LNCAP (cell line): ENCODE results near the gene ABHD12.

Experiments
- CTCF ChIP-seq: fragments of 450-650 bp; IDR thresholded peaks from 2 replicates; pipeline ENCODE4 v1.5.1; 2017; ENCODE audit warnings: mild to moderate bottlenecking

Gene ABHD12

GRCh38 chr20:25270829-25271251, 119.8 kb downstream of the ABHD12 start:
- no peak for TF ChIP-seq CTCF

GRCh38 chr20:25269833-25270170, 120.8 kb downstream of the ABHD12 start:
- TF ChIP-seq CTCF: no peak

GRCh38 chr20:25269057-25269832, 121.4 kb downstream of the ABHD12 start:
- TF ChIP-seq CTCF: no peak

- TF ChIP-seq CTCF: no peak
Measured at GRCh38 chr20:25259788-25260254, 130.8 kb downstream of the ABHD12 start.

GRCh38 chr20:25259358-25259757, 131.3 kb downstream of the ABHD12 start:
- no peak for TF ChIP-seq CTCF

- no peak for TF ChIP-seq CTCF
Measured at GRCh38 chr20:25258828-25259227, 131.8 kb downstream of the ABHD12 start.

- TF ChIP-seq CTCF: no peak
Measured at GRCh38 chr20:25258476-25258805, 132.2 kb downstream of the ABHD12 start.
